ENCODE results near the gene UROC1.
A peak's percentile ranks its signal among the peaks of the same experiment; 100 is the strongest.

Gene UROC1

GRCh38 chr3:126529585-126530170, 12.1 kb upstream of the UROC1 start:
- H3K4me3 ChIP-seq: peak overlapping the region; percentile 45
- DNase-seq (ENCODE audit: low read depth, low spot score): no peak

GRCh38 chr3:126528800-126529541, 11.4 kb upstream of the UROC1 start:
- no peak for TF ChIP-seq FOXP2 (optimal IDR thresholded peaks at IDR 0.05; ENCODE audit: control extremely low read depth, extremely low read length, insufficient read depth)
- TF ChIP-seq POLR2AphosphoS5 (IDR thresholded peaks at IDR 0.05; ENCODE audit: borderline replicate concordance, low read depth, low read length): no peak
- no peak for TF ChIP-seq EZH2 (IDR thresholded peaks at IDR 0.05)
- Histone ChIP-seq H3K27ac (peak overlapping the region; percentile 15), H3K36me3 (ENCODE audit: insufficient read depth, low read length) (no peaks in the 10 kb centered on the region), H3K4me3 (no peak overlapping the region), H3K9ac (ENCODE audit: insufficient read length) (no peak overlapping the region), H3K9me3 (ENCODE audit: low read depth, low read length) (no peaks in the 10 kb centered on the region)
- no peak for DNase-seq (ENCODE audit: low read depth, low spot score)

More at GRCh38 chr3:126529585-126530170, 12.1 kb upstream of the UROC1 start:
- H3K9ac ChIP-seq (ENCODE audit: insufficient read length): peak overlapping the region; percentile 11
- H3K36me3 ChIP-seq (ENCODE audit: insufficient read depth, low read length): no peaks in the 10 kb centered on the region
- TF ChIP-seq FOXP2 (optimal IDR thresholded peaks at IDR 0.05; ENCODE audit: control extremely low read depth, extremely low read length, insufficient read depth) (no peak), EZH2 (IDR thresholded peaks at IDR 0.05) (no peak), POLR2AphosphoS5 (IDR thresholded peaks at IDR 0.05; ENCODE audit: borderline replicate concordance, low read depth, low read length) (no peak)
- 0 out of 2 replicates have a peak overlapping the region, but pooled peaks have one; percentile 43 for H3K27ac ChIP-seq
- H3K9me3 ChIP-seq (ENCODE audit: low read depth, low read length): no peaks in the 10 kb centered on the region

GRCh38 chr3:126528419-126528799, 10.8 kb upstream of the UROC1 start:
- Histone ChIP-seq H3K36me3 (ENCODE audit: insufficient read depth, low read length) (no peaks in the 10 kb centered on the region), H3K27ac (peak overlapping the region; percentile 15), H3K4me3 (no peak overlapping the region), H3K9ac (ENCODE audit: insufficient read length) (no peak overlapping the region), H3K9me3 (ENCODE audit: low read depth, low read length) (no peaks in the 10 kb centered on the region)
- no peak for TF ChIP-seq POLR2AphosphoS5 (IDR thresholded peaks at IDR 0.05; ENCODE audit: borderline replicate concordance, low read depth, low read length)
- TF ChIP-seq FOXP2 (optimal IDR thresholded peaks at IDR 0.05; ENCODE audit: control extremely low read depth, extremely low read length, insufficient read depth): no peak
- TF ChIP-seq EZH2 (IDR thresholded peaks at IDR 0.05): no peak
- DNase-seq (ENCODE audit: low read depth, low spot score): no peak

- 0 out of 2 replicates have a peak overlapping the region, but pooled peaks have one; percentile 32 for H3K27ac ChIP-seq
- no peak for DNase-seq (ENCODE audit: low read depth, low spot score)
Observed at GRCh38 chr3:126527455-126528211, 10.1 kb upstream of the UROC1 start.

GRCh38 chr3:126527006-126527405, 9.4 kb upstream of the UROC1 start:
- DNase-seq (ENCODE audit: low read depth, low spot score): no peak
- H3K9me3 ChIP-seq (ENCODE audit: low read depth, low read length): no peaks in the 10 kb centered on the region
- no peak overlapping the region for H3K9ac ChIP-seq (ENCODE audit: insufficient read length)
- H3K27ac ChIP-seq: no peak overlapping the region
- no peak for TF ChIP-seq FOXP2 (optimal IDR thresholded peaks at IDR 0.05; ENCODE audit: control extremely low read depth, extremely low read length, insufficient read depth)
- TF ChIP-seq EZH2 (IDR thresholded peaks at IDR 0.05): no peak
- no peak for TF ChIP-seq POLR2AphosphoS5 (IDR thresholded peaks at IDR 0.05; ENCODE audit: borderline replicate concordance, low read depth, low read length)
- no peak overlapping the region for H3K4me3 ChIP-seq
- no peaks in the 10 kb centered on the region for H3K36me3 ChIP-seq (ENCODE audit: insufficient read depth, low read length)

More at GRCh38 chr3:126527455-126528211, 10.1 kb upstream of the UROC1 start:
- H3K4me3 ChIP-seq: no peak overlapping the region
- H3K36me3 ChIP-seq (ENCODE audit: insufficient read depth, low read length): no peaks in the 10 kb centered on the region
- TF ChIP-seq EZH2 (IDR thresholded peaks at IDR 0.05) (no peak), POLR2AphosphoS5 (IDR thresholded peaks at IDR 0.05; ENCODE audit: borderline replicate concordance, low read depth, low read length) (no peak), FOXP2 (optimal IDR thresholded peaks at IDR 0.05; ENCODE audit: control extremely low read depth, extremely low read length, insufficient read depth) (no peak)
- no peak overlapping the region for H3K9ac ChIP-seq (ENCODE audit: insufficient read length)
- H3K9me3 ChIP-seq (ENCODE audit: low read depth, low read length): no peaks in the 10 kb centered on the region

GRCh38 chr3:126526668-126527005, 9.1 kb upstream of the UROC1 start:
- Histone ChIP-seq H3K9me3 (ENCODE audit: low read depth, low read length) (no peaks in the 10 kb centered on the region), H3K36me3 (ENCODE audit: insufficient read depth, low read length) (no peaks in the 10 kb centered on the region), H3K27ac (no peak overlapping the region), H3K4me3 (no peak overlapping the region), H3K9ac (ENCODE audit: insufficient read length) (no peak overlapping the region)
- TF ChIP-seq FOXP2 (optimal IDR thresholded peaks at IDR 0.05; ENCODE audit: control extremely low read depth, extremely low read length, insufficient read depth): no peak
- no peak for TF ChIP-seq POLR2AphosphoS5 (IDR thresholded peaks at IDR 0.05; ENCODE audit: borderline replicate concordance, low read depth, low read length)
- no peak for TF ChIP-seq EZH2 (IDR thresholded peaks at IDR 0.05)
- DNase-seq (ENCODE audit: low read depth, low spot score): no peak

- TF ChIP-seq EZH2 (IDR thresholded peaks at IDR 0.05): no peak
- no peak for TF ChIP-seq FOXP2 (optimal IDR thresholded peaks at IDR 0.05; ENCODE audit: control extremely low read depth, extremely low read length, insufficient read depth)
- no peak for TF ChIP-seq POLR2AphosphoS5 (IDR thresholded peaks at IDR 0.05; ENCODE audit: borderline replicate concordance, low read depth, low read length)
- H3K27ac ChIP-seq: no peak overlapping the region
Observed at GRCh38 chr3:126525853-126526667, 8.5 kb upstream of the UROC1 start.

More at GRCh38 chr3:126525853-126526667, 8.5 kb upstream of the UROC1 start:
- DNase-seq (ENCODE audit: low read depth, low spot score): no peak
- H3K4me3 ChIP-seq: no peak overlapping the region
- H3K9ac ChIP-seq (ENCODE audit: insufficient read length): no peak overlapping the region
- H3K36me3 ChIP-seq (ENCODE audit: insufficient read depth, low read length): no peaks in the 10 kb centered on the region
- H3K9me3 ChIP-seq (ENCODE audit: low read depth, low read length): no peaks in the 10 kb centered on the region

All from SK-N-MC (cell line).